Ishikawa (cell line): ENCODE measurements around the gene ZNF507.

Source experiments
- EP300 ChIP-seq: IDR thresholded peaks from 2 replicates; pipeline ENCODE4 v1.6.1; 2012; ENCODE audit warnings: borderline replicate concordance
- REST ChIP-seq: IDR thresholded peaks from 2 replicates; pipeline ENCODE4 v1.6.1; 2012; ENCODE audit warnings: low read depth, mild to moderate bottlenecking
- TEAD4 ChIP-seq: IDR thresholded peaks from 2 replicates; pipeline ENCODE4 v1.6.1; 2012

GRCh38 chr19:32397671-32398101 is 52.3 kb downstream of the ZNF507 start:
- TF ChIP-seq TEAD4 (no peak), EP300 (no peak), REST (no peak)
